Effector memory CD4-positive, alpha-beta T cell (primary cell): ENCODE results near the gene ZIC5.
"Not testable (repeated sequence)": the region's sequence is repeated elsewhere in the genome, so short reads cannot be mapped to it uniquely, and the experiment has no call there.

Experiments used
- DNase-seq, 3 donors: peaks; one replicate each; pipeline ENCODE4 v3.0.0-alpha.2; 2020
- H3K27ac ChIP-seq: 2 replicates; pipeline ENCODE4 v1.7.0; 2013; ENCODE audit warnings: mild to moderate bottlenecking, low read length, moderate library complexity; ENCODE audit not compliant: insufficient read depth, poor library complexity, severe bottlenecking
- H3K27me3 ChIP-seq: replicated peaks from 2 replicates; pipeline ENCODE4 v1.7.0; 2013; ENCODE audit warnings: mild to moderate bottlenecking, low read length; ENCODE audit not compliant: insufficient read depth, control insufficient read depth, poor library complexity, severe bottlenecking
- H3K36me3 ChIP-seq: 2 replicates; pipeline ENCODE4 v1.7.0; 2013; ENCODE audit warnings: mild to moderate bottlenecking, low read length, moderate library complexity; ENCODE audit not compliant: control insufficient read depth, insufficient read depth
- H3K4me1 ChIP-seq: 2 replicates; pipeline ENCODE4 v1.7.0; 2013; ENCODE audit warnings: low read length, mild to moderate bottlenecking; ENCODE audit not compliant: control insufficient read depth, insufficient read depth, poor library complexity, severe bottlenecking
- H3K4me3 ChIP-seq: 2 replicates; pipeline ENCODE4 v1.7.0; 2013; ENCODE audit warnings: low read length, low read depth, mild to moderate bottlenecking; ENCODE audit not compliant: insufficient read depth, poor library complexity, severe bottlenecking
- H3K9me3 ChIP-seq: 2 replicates; pipeline ENCODE4 v1.7.0; 2013; ENCODE audit warnings: mild to moderate bottlenecking, low read length, moderate library complexity; ENCODE audit not compliant: control insufficient read depth

Gene ZIC5

GRCh38 chr13:99949679-99950413 is 21.7 kb downstream of the ZIC5 start:
- DNase-seq = no peak
- Histone ChIP-seq H3K4me1 (no peaks in the 10 kb centered on the region), H3K4me3 (no peak overlapping the region), H3K36me3 (no peaks in the 10 kb centered on the region), H3K9me3 (no peaks in the 10 kb centered on the region), H3K27ac (no peak overlapping the region), H3K27me3 (peaks cover 9% of the 10 kb centered on the region)

DNA sequence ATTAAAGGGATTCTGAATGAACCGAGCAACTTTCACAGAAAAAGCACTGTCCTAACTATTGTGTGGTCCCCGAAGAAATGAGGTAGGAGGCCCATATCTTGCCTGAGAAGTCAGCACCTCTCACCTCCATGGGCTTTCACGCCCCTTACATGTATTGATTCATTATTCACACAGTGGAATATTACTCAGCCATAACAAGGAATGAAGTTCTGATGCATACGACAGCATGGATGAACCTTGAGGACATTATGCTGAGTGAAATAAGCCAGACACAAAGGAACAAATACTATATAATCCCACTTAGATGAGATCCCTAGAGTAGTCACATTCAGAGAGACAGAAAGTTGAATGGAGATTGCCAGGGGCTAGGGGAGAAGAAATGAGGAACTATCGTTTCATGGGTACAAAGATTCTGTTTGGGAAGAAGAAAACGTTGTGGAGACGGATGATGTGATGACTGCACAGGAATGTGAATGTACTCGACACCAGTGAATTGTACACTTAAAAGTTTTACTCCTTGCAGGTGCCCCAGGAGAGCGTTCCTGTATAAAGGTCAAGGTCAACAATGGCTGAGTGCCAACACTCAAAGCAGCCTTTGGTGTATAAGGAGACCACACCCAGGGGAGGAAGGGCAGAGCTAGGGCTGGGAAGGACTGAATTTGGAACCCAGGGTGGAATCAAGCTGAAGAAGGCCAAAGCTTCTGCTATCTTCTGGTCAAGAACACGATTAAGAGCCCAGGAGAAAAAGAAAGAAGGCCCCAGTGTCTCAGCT is 22.5 kb downstream of the ZIC5 start:
- Histone ChIP-seq H3K36me3 (no peaks in the 10 kb centered on the region), H3K27ac (no peak overlapping the region), H3K27me3 (peaks cover 2% of the 10 kb centered on the region), H3K4me1 (no peaks in the 10 kb centered on the region), H3K4me3 (no peak overlapping the region), H3K9me3 (no peaks in the 10 kb centered on the region)
- DNase-seq = no peak

DNA sequence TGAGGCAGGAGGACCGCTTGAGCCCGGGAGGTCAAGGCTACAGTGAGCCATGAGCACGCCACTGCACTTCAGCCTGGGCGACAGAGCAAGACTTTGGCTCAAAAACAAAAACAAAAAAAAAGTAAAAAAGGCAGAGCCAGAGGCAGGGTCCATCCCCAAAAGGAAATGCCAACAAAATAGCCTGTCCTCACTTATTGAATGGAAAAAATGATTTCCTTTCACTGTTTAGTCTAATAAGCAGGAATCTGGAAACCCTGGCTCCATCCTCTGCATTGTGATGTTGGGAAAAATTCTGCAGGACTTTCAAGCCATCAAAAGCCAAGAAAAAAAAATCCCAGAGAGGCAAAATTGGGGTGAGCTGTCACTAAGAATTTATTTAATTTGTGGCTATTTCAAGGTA is 23.2 kb downstream of the ZIC5 start:
- H3K4me1 ChIP-seq = no peaks in the 10 kb centered on the region
- no peak overlapping the region for H3K27ac ChIP-seq
- H3K36me3 ChIP-seq = no peaks in the 10 kb centered on the region
- peaks cover 2% of the 10 kb centered on the region for H3K27me3 ChIP-seq
- no peak overlapping the region for H3K4me3 ChIP-seq
- no peak for DNase-seq
- no peaks in the 10 kb centered on the region for H3K9me3 ChIP-seq

- no peak for DNase-seq
- Histone ChIP-seq H3K27me3 (peaks cover 2% of the 10 kb centered on the region), H3K4me3 (no peak overlapping the region), H3K9me3 (no peaks in the 10 kb centered on the region), H3K27ac (no peak overlapping the region), H3K36me3 (no peaks in the 10 kb centered on the region), H3K4me1 (no peaks in the 10 kb centered on the region)
These were observed 23.9 kb downstream of the ZIC5 start for GRCh38 chr13:99947666-99948065.

GRCh38 chr13:99945515-99945914 is 26.1 kb downstream of the ZIC5 start:
- not testable (repeated sequence) for H3K4me1 ChIP-seq, H3K27me3 ChIP-seq, H3K4me3 ChIP-seq, H3K27ac ChIP-seq, H3K9me3 ChIP-seq, DNase-seq, H3K36me3 ChIP-seq

GRCh38 chr13:99944606-99945005 is 27.0 kb downstream of the ZIC5 start:
- DNase-seq = no peak
- Histone ChIP-seq H3K27me3 (peaks cover 2% of the 10 kb centered on the region), H3K27ac (no peak overlapping the region), H3K36me3 (no peaks in the 10 kb centered on the region), H3K4me3 (no peak overlapping the region), H3K9me3 (no peaks in the 10 kb centered on the region), H3K4me1 (no peaks in the 10 kb centered on the region)

GRCh38 chr13:99944102-99944501 is 27.5 kb downstream of the ZIC5 start:
- Histone ChIP-seq H3K9me3 (no peaks in the 10 kb centered on the region), H3K4me1 (no peaks in the 10 kb centered on the region), H3K27ac (no peak overlapping the region), H3K36me3 (no peaks in the 10 kb centered on the region), H3K4me3 (no peak overlapping the region), H3K27me3 (no peaks in the 10 kb centered on the region)
- no peak for DNase-seq

GRCh38 chr13:99941911-99942310 is 29.7 kb downstream of the ZIC5 start:
- no peaks in the 10 kb centered on the region for H3K36me3 ChIP-seq
- H3K27me3 ChIP-seq = no peaks in the 10 kb centered on the region
- DNase-seq = no peak
- no peaks in the 10 kb centered on the region for H3K4me1 ChIP-seq
- no peak overlapping the region for H3K27ac ChIP-seq
- H3K4me3 ChIP-seq = no peak overlapping the region
- no peaks in the 10 kb centered on the region for H3K9me3 ChIP-seq

- H3K27me3 ChIP-seq = no peaks in the 10 kb centered on the region
- no peak overlapping the region for H3K27ac ChIP-seq
- no peaks in the 10 kb centered on the region for H3K36me3 ChIP-seq
- DNase-seq = no peak
- H3K9me3 ChIP-seq = no peaks in the 10 kb centered on the region
- H3K4me3 ChIP-seq = no peak overlapping the region
- H3K4me1 ChIP-seq = no peaks in the 10 kb centered on the region
These were observed 30.5 kb downstream of the ZIC5 start for GRCh38 chr13:99941086-99941485.

GRCh38 chr13:99938635-99939034 is 32.9 kb downstream of the ZIC5 start:
- Histone ChIP-seq H3K4me3 (no peak overlapping the region), H3K27me3 (no peaks in the 10 kb centered on the region), H3K36me3 (no peaks in the 10 kb centered on the region), H3K9me3 (no peaks in the 10 kb centered on the region), H3K4me1 (no peaks in the 10 kb centered on the region), H3K27ac (no peak overlapping the region)
- no peak for DNase-seq
